GM19351 (cell line): ENCODE measurements around the gene WDR43.

Experiments
- ATAC-seq: cut with Tn5 transposase; IDR thresholded peaks from one replicate; pipeline ENCODE4 v1.9.1; 2021; ENCODE audit warnings: mild to moderate bottlenecking, moderate library complexity; ENCODE audit not compliant: unreplicated experiment

WDR43 gene

GRCh38 chr2:28906821-28907220, 12.4 kb downstream of the WDR43 start:
- no peak for ATAC-seq

DNA sequence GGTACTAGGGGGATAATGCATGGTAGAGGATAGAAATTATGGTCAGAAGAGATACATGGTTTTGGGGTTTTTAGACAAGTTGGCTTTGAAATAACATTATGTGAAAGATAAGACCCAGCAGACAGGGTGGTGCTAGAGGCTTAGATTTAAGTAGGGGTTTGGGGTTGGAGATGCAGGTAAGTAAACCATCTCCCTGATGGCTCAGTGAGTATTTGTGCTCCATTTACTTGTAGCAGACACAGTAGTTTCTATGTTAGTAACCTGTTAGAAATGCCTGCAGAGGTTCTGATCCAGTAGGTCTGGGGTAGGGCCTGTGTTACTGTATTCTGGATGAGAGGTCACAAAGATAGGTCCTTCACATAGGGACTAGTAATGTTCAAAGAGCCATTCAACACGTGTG, 13.7 kb downstream of the WDR43 start:
- ATAC-seq: no peak

DNA sequence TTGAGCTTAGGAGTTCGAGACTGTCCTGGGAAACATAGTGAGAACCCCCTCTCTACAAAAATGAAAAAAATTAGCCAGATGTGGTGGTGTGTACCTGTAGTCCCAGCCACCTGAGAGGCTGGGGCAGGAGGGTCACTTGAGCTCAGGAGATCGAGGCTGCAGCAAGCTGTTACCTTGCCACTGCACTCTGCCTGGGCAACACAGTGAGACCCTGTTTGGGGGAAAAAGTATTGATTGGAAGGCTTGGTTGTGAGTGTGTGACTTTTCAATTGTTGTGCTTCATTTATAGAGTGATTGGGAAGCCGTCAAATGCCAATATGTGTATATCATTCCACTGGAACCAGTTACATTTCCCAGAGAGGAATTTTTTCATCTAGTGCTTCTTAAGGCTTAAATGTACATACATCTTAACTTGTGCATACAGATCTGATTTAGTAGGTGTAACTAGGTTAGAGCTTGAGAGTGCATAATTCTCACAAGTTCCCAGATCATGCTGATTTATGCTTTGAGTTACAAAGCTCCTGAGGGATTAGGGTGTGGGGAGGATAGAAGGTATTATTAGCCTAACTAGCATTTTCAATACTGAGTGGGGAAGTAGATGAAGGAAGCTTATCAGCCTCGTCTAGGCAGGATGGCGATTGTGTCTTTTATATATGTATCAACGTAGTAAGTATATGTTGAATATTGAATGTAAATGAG, 15.3 kb downstream of the WDR43 start:
- ATAC-seq: no peak

GRCh38 chr2:28915939-28916338, 21.5 kb downstream of the WDR43 start:
- ATAC-seq: no peak

GRCh38 chr2:28926847-28927246, 32.4 kb downstream of the WDR43 start:
- no peak for ATAC-seq

- no peak for ATAC-seq
Observed at GRCh38 chr2:28927469-28927868, 33.0 kb downstream of the WDR43 start.

GRCh38 chr2:28927878-28928277, 33.4 kb downstream of the WDR43 start:
- no peak for ATAC-seq

DNA sequence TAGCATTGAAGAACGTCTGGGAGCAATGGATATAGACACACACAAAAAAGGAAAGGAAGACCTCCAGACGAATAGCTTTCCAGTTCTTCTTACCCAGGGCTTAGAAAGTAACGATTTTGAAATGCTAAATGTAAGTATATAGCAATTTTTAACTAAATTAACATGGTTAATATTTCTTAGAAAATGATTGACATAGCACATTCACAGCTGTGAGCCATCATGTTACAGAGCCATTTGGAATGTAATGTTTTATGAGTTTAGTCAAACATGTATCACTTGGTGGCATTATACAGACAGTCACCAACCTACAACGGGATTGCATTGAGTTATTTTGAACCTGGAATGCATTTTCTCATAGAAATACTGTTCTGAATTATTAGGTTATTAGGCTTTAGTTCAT, 35.1 kb downstream of the WDR43 start:
- no peak for ATAC-seq

GRCh38 chr2:28930205-28930604, 35.7 kb downstream of the WDR43 start:
- no peak for ATAC-seq

GRCh38 chr2:28934769-28935168, 40.3 kb downstream of the WDR43 start:
- no peak for ATAC-seq

GRCh38 chr2:28941008-28941407, 46.5 kb downstream of the WDR43 start:
- no peak for ATAC-seq

GRCh38 chr2:28944535-28945248, 50.2 kb downstream of the WDR43 start:
- ATAC-seq: no peak

- ATAC-seq: no peak
Observed at GRCh38 chr2:28948160-28948559, 53.7 kb downstream of the WDR43 start.

DNA sequence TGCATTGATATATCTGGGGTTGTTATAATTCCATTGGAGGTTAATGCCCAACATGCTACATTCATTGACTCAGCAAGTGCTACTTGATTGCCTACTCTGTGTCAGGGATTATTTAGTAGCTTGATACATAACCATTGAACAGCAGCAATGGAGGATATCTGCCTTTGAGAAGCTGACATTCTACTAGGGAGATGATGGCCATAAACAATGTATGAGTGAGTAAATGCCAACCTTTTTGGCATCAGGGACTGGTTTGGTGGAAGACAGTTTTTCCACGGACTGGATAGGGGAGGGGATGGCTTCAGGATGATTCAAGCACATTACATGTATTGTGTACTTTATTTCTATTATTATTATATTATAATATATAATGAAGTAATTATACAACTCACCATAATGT, 54.7 kb downstream of the WDR43 start:
- no peak for ATAC-seq

- ATAC-seq: no peak
Observed at GRCh38 chr2:28949617-28950305, 55.3 kb downstream of the WDR43 start.

DNA sequence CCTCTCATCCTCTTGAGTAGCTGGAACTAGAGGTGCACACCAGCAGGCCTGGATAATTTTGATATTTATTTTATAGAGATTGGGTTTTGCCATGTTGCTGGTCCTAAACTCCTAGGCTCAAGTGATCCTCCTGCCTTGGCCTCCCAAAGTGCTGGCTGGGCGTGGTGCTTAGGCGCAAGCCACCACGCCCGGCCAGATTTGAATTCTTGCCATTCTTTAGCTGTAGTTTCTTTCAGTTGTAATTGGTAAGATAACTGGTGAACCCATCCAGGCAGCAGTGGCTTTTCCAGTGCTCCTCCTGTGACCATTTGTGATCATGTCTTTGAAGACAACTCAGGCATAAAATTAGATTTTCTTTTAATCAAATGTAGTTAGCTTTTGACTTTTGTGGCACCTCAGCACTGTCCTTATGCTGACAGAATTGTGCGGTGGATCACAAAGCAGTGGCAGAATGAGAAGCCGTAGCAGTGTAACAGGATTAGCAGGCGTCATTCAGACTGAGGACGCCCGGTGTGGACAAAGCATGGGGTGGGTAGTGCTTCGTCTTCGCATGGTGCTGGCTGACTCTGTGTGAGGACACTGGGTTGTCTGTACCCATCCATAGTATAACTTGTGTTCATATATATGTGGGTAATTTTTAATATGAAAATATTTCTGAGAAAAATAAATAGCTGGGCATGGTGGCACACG, 56.6 kb downstream of the WDR43 start:
- ATAC-seq: no peak

DNA sequence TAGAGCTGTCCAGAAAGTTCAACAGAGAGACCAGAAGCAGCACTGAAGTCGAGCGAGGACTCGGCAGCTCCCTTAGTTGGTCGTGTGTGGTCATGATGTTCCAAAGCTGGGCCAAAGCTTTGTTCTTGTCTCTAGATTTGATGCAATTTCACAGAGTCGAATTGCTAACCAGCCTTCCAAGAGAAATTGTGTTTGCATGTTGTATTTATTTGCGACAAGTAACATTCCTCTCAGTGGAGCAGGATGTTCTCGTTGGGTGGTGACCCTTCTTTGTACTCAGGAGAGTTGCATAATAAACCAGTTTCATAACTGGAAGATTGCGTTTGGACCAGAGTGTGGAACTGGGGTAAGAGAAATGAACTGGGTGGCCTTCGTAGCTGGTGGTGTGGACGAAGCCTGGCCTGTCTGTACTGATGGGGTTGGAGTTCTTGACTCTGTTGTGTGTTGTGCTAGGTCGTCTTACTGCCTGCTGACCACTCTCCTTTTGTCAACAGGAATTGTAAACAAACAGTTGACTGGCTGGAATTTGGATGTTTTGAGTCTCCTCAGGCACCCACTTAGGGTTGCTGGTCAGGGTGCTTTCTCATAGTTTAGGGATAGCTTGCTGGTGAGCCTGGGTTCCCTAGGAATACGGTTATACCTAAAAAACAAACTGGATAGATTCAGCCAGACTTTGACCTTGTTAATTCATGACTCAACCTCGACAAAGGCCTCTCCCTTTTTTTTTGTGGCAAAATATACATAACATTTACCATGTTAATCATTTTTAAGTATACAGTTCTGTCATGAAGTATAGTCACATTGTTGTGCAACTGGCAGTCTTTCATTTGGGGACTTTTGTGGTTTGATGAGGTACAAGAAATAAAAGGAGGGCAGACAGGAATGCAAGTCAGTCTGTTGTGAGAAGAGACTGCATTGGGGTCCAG, 57.7 kb downstream of the WDR43 start:
- no peak for ATAC-seq

GRCh38 chr2:28952836-28953211, 58.4 kb downstream of the WDR43 start:
- no peak for ATAC-seq

DNA sequence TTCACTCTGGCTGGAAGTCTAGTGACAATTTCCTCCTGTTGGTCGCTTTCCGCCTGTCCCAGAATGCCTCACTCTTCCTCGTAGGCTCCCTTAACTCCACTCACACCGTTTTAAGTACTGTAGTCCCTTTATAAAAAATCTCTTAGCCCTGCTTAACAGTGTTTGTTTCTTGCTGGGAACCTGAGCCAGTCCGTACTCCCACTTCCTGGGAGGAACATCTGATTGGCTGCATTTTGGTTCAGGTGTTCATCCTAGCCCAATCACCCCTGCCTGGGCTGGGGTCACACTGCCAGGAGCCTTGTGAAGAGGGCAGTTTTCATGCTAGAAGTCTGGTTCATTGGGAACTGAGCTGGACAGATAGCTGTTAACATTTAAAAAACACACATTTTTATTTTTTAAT, 61.0 kb downstream of the WDR43 start:
- no peak for ATAC-seq

GRCh38 chr2:28956415-28956826, 62.0 kb downstream of the WDR43 start:
- ATAC-seq: peak; percentile 72
